GM19452 (cell line): Measurements from ENCODE around the gene UBAC1.
"Not testable (repeated sequence)": the region's sequence is repeated elsewhere in the genome, so short reads cannot be mapped to it uniquely, and the experiment has no call there.

Experiments
- ATAC-seq: cut with Tn5 transposase; IDR thresholded peaks from one replicate; pipeline ENCODE4 v1.9.1; 2021; ENCODE audit not compliant: unreplicated experiment

Gene UBAC1

GRCh38 chr9:135924628-135925338 lies 36.4 kb downstream of the UBAC1 start:
- no peak for ATAC-seq

- no peak for ATAC-seq
Measured at GRCh38 chr9:135923508-135923907, 37.7 kb downstream of the UBAC1 start.

- no peak for ATAC-seq
Measured at GRCh38 chr9:135921749-135922310, 39.3 kb downstream of the UBAC1 start.

GRCh38 chr9:135920973-135921585 lies 40.1 kb downstream of the UBAC1 start:
- no peak for ATAC-seq

- no peak for ATAC-seq
Measured at GRCh38 chr9:135920256-135920930, 40.8 kb downstream of the UBAC1 start.

GRCh38 chr9:135919318-135919890 lies 41.8 kb downstream of the UBAC1 start:
- ATAC-seq: no peak

- not testable (repeated sequence) for ATAC-seq
Measured at GRCh38 chr9:135916227-135916626, 44.9 kb downstream of the UBAC1 start.

GRCh38 chr9:135914921-135915320 lies 46.3 kb downstream of the UBAC1 start:
- no peak for ATAC-seq

- ATAC-seq: not testable (repeated sequence)
Measured at GRCh38 chr9:135911233-135911632, 49.9 kb downstream of the UBAC1 start.

GRCh38 chr9:135910757-135911156 lies 50.4 kb downstream of the UBAC1 start:
- no peak for ATAC-seq

GRCh38 chr9:135910216-135910615 lies 51.0 kb downstream of the UBAC1 start:
- ATAC-seq: no peak

- ATAC-seq: no peak
Measured at GRCh38 chr9:135909371-135909770, 51.8 kb downstream of the UBAC1 start.

- ATAC-seq: no peak
Measured at GRCh38 chr9:135908754-135909204, 52.4 kb downstream of the UBAC1 start.

GRCh38 chr9:135908093-135908753 lies 53.0 kb downstream of the UBAC1 start:
- peak; percentile 2 for ATAC-seq

- peak; percentile 65 for ATAC-seq
Measured at GRCh38 chr9:135907431-135908092, 53.6 kb downstream of the UBAC1 start, which contains the start of gene CAMSAP1. Gene CAMSAP1, minus strand, starts transcription at chr9:135907546. Its CDS starts 387 bp downstream, at chr9:135907159.

GRCh38 chr9:135907006-135907430 lies 54.2 kb downstream of the UBAC1 start:
- peak; percentile 12 for ATAC-seq

- ATAC-seq: peak; percentile 3
Measured at GRCh38 chr9:135906291-135907005, 54.7 kb downstream of the UBAC1 start.

GRCh38 chr9:135905380-135906258 lies 55.6 kb downstream of the UBAC1 start:
- ATAC-seq: no peak
